HG03045 (cell line): ENCODE measurements around the gene RECK.

Source experiments
- ATAC-seq: cut with Tn5 transposase; IDR thresholded peaks from one replicate; pipeline ENCODE4 v1.9.1; 2021; ENCODE audit warnings: mild to moderate bottlenecking, moderate library complexity; ENCODE audit not compliant: unreplicated experiment

RECK gene

DNA sequence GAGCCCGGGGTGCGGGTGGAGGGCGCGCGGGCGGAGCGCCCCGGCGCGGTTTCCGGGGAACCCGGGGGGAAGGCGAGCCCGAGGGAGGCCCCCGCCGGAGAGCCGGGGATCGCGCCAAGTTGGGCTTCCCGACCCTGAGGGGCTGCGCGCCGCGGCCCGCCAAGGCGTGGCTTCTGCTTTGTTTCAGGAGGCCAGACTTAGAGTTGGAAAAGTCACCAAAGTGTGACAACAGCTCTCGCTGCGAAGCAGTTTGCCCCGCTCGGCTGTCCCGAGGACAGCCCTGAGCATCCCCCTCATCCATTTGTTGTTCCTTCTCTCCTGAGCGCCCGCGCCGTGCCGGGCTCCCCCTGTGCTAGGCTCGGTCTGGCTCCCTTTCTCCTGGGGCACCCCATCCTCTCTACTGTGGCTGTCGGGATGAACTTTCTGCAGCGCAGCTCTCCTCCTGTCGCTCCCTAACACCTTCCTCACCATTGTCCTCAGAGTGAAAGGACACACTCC, 100.2 kb downstream of the RECK start:
- peak; percentile 30 for ATAC-seq

DNA sequence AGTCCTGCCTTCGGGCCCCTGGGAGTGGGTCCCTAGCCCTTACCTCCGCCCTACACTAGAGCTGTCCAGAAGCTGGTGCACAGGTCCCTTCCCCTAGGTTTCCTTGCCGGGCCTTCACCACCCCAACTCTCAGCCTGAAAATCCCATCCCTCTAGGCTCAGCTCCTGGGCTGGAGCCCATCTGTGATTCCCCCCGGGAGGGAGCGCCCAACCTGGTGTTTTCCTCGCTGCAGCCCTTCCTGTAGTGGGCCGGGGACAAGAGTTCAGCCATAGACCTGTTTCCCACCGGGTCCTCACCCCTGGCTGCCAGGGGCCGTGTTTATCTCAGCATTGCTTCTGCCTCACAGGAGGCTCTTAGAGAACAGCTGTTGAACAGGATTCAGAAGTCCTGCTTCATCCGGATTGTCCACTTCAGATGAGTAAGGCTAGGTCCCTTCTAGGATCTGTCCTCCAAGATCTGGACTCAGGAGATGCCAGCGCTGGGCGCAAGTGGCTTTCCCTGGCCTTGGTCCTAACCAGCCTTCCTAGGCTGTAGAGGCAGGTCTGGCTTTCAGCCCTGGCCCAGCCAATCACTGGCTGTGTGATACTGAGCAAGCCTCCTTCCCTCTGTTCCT, 100.8 kb downstream of the RECK start:
- ATAC-seq, result no peak

DNA sequence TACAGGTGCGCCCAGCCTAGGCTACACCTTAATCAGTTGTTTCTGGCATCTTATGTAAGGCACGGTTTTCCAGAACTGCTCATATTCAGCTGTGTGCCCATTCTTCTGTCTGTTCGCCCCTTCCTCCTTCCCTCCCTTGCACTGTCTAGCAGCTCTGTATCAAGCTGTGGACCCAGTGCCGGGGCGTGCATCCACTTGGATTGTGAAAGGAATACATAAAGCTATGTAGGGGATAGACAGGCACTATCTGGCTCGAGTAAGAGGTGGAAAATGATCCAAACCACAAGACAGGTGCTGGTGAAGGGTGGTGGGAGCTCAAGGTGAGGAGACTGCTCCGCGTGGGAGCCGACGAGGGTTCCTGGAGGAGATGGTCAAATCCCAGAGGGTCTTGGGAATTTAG, 101.8 kb downstream of the RECK start:
- ATAC-seq, result no peak

- no peak for ATAC-seq
These were observed 102.2 kb downstream of the RECK start for GRCh38 chr9:36138901-36139300.

- no peak for ATAC-seq
These were observed 103.7 kb downstream of the RECK start for GRCh38 chr9:36140086-36141084.

DNA sequence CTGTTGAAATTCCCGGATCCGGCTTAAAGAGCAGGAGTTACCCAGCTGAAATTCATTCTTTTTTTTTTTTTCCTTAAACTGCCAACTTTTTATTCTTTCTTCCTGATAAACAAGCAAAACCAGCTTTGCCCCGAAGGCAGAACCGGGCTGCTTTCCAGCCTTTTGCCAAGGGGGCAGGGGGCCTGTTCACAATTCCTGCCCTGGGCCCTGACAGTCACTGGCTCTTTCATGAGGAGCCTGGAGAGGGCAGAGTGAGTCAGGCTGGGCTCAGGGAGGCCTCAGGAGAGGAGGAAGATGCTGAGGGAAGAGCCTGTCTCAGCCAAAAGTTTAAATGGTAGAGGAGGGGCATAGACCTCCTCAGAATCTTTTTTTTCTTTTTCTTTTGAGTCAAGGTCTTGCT, 104.6 kb downstream of the RECK start:
- ATAC-seq, result no peak

GRCh38 chr9:36141761-36142160, 105.0 kb downstream of the RECK start:
- no peak for ATAC-seq

GRCh38 chr9:36142510-36143244, 106.0 kb downstream of the RECK start:
- ATAC-seq, result no peak

DNA sequence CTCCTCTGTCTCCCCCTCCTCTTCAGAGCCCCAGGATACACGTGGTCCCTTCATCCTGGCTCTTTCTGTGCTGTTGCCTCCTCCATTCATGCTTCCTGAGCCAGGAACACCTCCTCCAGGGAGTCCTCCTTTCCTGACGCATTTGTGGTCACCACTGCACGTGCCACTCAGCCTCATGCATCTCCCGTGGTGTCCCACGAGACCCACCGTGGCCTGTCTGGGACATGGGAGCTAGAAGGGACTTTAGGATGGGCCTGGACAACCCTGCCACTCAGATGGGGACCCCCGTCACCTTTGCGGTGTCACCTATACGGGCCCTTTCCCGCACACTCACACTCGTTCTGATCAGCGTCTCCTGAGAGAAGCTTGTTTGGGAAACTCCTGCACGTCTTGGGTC, 106.5 kb downstream of the RECK start:
- no peak for ATAC-seq

GRCh38 chr9:36144309-36145232, 107.9 kb downstream of the RECK start:
- ATAC-seq, result no peak

DNA sequence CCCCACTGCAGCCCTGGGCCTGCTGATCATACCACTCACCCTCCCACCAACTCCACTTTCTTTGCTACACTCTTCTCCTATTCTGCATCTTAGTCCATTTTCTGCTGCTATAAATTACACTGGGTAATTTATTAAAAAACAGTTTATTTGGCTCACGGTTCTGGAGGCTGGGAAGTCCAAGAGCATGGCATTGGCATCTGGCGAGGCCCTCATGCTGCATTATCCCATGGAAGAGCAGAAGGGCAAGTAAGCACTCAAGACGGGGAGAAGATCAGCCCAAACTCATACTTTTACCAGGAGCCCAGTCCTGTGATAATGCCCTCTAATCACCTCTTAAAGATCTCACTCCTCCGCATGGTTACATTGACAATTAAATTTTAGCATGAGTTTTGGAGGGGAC, 109.3 kb downstream of the RECK start:
- no peak for ATAC-seq

DNA sequence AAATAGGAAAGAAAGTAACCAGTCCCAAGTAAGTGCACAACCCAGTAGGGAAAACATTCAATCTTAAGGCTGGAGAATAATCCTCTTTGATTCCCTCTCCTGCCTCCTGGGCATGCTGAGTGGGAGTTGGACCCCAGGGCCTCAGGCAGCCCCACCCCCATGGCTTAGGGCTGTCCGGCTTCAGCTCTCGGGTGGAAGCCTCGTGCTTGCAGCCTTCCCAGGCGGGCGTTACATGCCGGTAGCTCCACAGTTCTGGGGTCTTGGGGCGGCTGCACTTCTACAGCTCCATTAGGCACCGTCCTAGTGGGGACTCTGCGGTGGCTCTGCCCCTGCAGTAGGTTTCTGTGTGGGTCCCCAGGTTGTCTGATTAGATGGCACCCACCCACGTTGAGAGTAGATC, 109.9 kb downstream of the RECK start:
- ATAC-seq, result no peak

- ATAC-seq, result no peak
These were observed 110.9 kb downstream of the RECK start for GRCh38 chr9:36147441-36148175.

DNA sequence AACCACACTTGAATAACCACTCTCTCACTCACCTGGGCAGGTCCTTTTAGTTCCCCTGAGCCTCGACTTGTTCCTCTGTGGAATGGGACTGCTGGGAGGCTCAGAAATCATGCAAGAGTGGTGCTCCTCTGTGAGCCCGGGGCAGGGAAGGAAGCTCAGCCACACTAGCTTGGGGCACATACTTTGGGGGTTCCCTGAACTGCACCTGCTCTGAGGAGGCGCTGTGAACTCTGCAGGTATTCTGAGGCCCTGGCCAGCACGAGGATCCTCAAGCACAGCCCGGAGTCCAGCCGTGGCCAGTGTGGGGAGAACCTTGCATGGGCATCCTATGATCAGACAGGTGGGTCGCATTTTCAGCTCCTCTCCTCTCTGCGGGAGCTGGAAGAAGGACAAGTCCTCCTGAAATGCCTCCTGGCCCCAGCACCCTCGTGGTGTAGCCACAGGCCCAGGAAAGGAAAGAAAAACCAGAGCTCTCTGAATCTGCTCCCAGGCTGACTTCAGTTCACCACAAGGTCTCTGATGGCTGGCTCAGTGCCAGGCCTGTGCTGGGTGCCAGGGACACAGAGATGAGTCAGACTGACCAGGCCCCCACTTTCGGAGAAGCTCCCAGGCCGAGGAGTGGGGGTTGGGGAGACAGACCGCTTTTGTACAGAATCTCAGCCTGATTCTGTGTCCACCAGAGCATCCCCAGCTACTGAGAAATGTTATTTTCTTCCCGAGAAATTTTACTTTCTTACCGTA, 111.8 kb downstream of the RECK start:
- ATAC-seq, result peak; percentile 41

- ATAC-seq, result no peak
These were observed 112.5 kb downstream of the RECK start for GRCh38 chr9:36149197-36149596.

GRCh38 chr9:36150574-36151315, 114.0 kb downstream of the RECK start:
- ATAC-seq, result no peak

DNA sequence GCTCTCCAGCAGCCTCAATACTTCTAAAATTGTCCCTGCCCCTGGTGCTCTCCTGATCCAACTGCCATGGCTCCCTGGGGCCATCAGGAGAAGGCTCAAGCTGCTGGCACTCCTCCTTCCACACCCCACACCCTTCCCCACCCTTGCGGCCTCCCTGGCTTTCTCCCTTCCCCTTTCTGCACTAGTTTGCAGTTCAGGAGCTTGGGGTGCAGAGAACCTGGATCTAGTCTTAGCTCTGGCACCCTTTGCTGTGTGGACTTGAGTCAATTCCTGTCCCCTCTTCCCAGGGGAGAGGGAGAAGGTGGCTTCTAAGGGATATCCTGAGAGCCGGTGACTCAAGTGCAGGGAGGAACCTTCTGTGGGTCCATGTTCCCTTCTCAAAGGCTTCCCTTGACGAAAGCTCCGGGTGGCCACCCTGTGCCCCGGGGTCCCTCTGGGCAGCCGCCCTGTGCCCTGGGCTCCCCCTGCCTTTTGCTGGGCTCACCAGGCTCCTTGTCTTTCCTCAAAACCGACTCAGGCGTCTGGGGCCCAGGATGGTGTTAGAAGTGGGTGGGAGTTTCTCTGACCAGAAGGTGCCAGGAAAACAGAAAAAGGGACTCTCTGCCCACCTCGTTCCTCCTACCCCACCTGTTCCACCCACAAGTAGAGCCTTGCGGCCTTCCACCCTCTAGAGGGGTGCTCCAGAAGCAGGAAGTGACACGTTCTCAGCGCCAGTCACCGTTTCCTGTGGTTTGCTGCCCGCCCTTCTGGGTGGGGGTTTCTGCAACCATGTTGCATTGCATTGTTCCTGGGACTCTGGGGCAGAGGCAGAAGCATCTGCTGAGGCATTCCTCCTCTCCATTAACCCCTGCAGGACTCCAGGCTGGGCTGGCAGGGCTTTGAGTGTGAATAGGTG, 114.8 kb downstream of the RECK start:
- peak; percentile 82 for ATAC-seq
